Peyer's patch (tissue), 4 donors: ENCODE results near the gene GLB1L3. TPM values are rescaled to one million over a fixed set of nuclear protein-coding genes. Genes with fewer than 3 reads are reported as not detected.

Source experiments
- DNase-seq, 3 donors: peaks; one replicate each; pipeline ENCODE4 v3.0.0-alpha.2; 2017 to 2019
- H3K27ac ChIP-seq, 4 donors: fragments of 200-600 bp; sonication (generic); one replicate each; pipeline ENCODE4 v1.5.1; 2016 to 2019
- H3K27me3 ChIP-seq, 2 donors: fragments of 200-600 bp; sonication (generic); one replicate each; pipeline ENCODE4 v1.5.1; 2019
- H3K36me3 ChIP-seq, 3 donors: fragments of 200-600 bp; sonication (generic); one replicate each; pipeline ENCODE4 v1.5.1; 2016 to 2019
- H3K4me1 ChIP-seq, 4 donors: fragments of 200-600 bp; sonication (generic); one replicate each; pipeline ENCODE4 v1.5.1; 2016 to 2019
- H3K4me3 ChIP-seq, 4 donors: fragments of 200-600 bp; sonication (generic); 1 replicate in 3 of 4; 2 replicates in 1 of 4; pipeline ENCODE4 v1.5.1; 2016 to 2019; ENCODE audit warnings: mild to moderate bottlenecking in 1 of 4
- H3K9me3 ChIP-seq, 4 donors: fragments of 200-600 bp; sonication (generic); one replicate each; pipeline ENCODE4 v1.5.1; 2016 to 2019; ENCODE audit warnings: mild to moderate bottlenecking in 1 of 4
- POLR2A ChIP-seq, 2 donors: fragments of 450-650 bp; IDR thresholded peaks; one replicate each; pipeline ENCODE4 v1.5.1; 2017; ENCODE audit warnings: antibody characterized with exemption in 2 of 2, mild to moderate bottlenecking in 2 of 2, moderate library complexity in 2 of 2
- total RNA-seq, 4 donors: library from RNA; depleted of rRNA; stranded (reverse); fragments of >200 nt; gene quantifications; one replicate each; pipeline ENCODE4 v1.1.0, GENCODE V29; 2016
- TF ChIP-seq, protein P1 (sequence below), 6 experiments: fragments of 450-650 bp in 4 of 6; fragments of 200-600 bp in 2 of 6; sonication (generic) in 1 of 6; IDR thresholded peaks; one replicate each; pipeline ENCODE4 v1.5.1; 2017 to 2019; ENCODE audit warnings: antibody characterized with exemption in 6 of 6, mild to moderate bottlenecking in 3 of 6, moderate library complexity in 1 of 6

The GLB1L3 gene
- total RNA-seq, 4 donors from 2014 or later, result not detected

DNA sequence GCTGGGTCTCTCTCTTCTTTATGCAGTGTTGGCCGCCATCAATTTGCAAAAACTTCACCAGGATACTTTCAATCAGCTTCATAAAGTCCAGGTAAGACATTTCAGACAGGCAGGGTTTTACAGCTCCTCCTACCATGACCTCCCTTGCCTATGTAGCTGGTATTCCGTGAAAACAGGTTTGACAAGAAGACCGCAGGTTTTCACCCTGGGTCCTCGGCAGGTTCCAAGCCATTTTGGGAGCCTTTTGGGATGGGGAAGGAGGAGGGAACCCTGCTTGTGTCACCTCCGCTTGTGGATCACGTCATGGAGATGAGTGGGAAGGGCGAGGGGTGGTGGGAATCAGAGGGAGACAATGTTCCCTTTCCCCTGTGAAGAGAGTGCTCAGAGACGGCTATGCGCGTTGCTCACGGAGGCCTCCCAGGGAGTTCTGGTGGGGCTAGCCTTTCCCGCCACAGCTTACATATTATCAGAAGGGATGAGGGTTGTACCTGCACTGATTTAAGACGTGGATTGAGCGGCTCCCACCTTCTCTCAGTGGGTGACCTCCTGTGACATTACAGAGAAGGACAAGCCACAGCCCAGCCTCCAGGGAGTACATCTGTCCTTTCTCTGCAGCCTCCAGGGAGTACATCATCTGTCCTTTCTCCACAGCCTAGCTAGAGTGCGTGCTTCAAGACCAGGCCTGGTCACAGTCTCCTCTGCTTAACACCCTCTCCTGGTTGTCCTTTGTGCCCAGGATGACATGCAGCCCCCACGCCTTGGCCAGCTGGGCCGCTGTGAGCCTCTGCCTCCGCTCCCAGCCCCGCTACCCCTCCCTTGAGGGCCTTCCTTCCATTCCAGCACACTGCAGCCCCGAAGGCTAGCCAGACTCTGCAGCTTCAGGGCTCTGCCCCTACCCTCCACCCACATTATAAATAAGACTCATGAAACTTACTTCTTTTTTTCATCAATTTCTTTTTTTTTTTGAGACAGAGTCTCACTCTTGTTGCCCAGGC, 17.2 kb downstream of the GLB1L3 start:
- DNase-seq, result no peak
- H3K36me3 ChIP-seq, result no peaks in the 10 kb centered on the region
- H3K27ac ChIP-seq, result no peak overlapping the region
- H3K27me3 ChIP-seq, result no peaks in the 10 kb centered on the region
- TF ChIP-seq, protein P1, sequence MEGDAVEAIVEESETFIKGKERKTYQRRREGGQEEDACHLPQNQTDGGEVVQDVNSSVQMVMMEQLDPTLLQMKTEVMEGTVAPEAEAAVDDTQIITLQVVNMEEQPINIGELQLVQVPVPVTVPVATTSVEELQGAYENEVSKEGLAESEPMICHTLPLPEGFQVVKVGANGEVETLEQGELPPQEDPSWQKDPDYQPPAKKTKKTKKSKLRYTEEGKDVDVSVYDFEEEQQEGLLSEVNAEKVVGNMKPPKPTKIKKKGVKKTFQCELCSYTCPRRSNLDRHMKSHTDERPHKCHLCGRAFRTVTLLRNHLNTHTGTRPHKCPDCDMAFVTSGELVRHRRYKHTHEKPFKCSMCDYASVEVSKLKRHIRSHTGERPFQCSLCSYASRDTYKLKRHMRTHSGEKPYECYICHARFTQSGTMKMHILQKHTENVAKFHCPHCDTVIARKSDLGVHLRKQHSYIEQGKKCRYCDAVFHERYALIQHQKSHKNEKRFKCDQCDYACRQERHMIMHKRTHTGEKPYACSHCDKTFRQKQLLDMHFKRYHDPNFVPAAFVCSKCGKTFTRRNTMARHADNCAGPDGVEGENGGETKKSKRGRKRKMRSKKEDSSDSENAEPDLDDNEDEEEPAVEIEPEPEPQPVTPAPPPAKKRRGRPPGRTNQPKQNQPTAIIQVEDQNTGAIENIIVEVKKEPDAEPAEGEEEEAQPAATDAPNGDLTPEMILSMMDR (IDR thresholded peaks at IDR 0.05), result no peak
- TF ChIP-seq POLR2A (IDR thresholded peaks at IDR 0.05), result no peak
- no peaks in the 10 kb centered on the region for H3K4me1 ChIP-seq
- no peak overlapping the region for H3K4me3 ChIP-seq
- no peaks in the 10 kb centered on the region for H3K9me3 ChIP-seq

DNA sequence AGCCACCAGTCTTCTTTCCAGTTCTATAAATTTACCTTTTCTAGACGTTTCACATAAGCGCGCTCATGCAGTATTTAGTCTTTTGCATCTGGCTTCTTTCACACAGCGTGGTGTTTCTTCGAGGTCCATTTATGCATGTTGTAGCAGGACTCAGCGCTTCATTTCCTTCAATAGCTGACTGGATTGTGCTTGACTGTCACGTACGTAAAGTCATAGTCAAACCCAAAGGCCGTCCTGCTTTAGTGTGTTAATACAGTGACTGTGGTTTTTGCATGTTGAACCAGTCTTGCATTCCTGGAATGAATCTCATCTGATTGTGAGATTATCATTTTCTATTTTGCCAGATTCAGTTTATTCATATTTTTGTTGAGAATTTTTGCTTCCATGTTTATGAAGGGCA, 18.5 kb downstream of the GLB1L3 start:
- Histone ChIP-seq H3K27me3 (no peaks in the 10 kb centered on the region), H3K36me3 (no peaks in the 10 kb centered on the region), H3K9me3 (no peaks in the 10 kb centered on the region), H3K4me3 (no peak overlapping the region), H3K4me1 (no peaks in the 10 kb centered on the region), H3K27ac (no peak overlapping the region)
- no peak for DNase-seq
- TF ChIP-seq, protein P1 (IDR thresholded peaks at IDR 0.05), result no peak

DNA sequence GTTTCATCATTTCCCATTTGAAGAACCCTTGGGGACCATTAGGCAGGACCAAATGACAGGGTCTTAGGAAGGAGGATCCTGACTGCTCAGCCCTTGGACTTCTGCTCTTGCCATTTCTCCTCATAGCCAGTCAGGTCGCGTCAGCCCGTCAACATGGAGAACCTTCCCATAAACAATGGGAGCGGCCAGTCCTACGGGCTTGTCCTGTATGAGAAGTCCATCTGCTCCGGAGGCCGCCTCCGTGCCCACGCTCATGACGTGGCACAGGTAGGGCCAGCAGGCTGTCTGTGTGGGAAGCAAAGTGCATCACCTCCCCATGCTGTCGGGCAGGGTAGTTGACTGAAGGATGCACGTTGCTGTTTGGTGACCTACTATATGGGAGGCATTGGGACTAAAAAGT, 36.0 kb downstream of the GLB1L3 start:
- H3K36me3 ChIP-seq, result no peaks in the 10 kb centered on the region
- no peaks in the 10 kb centered on the region for H3K27me3 ChIP-seq
- H3K27ac ChIP-seq, result no peak overlapping the region
- peaks cover 0 to 6% (median 0%) of the 10 kb centered on the region in 4 donors for H3K9me3 ChIP-seq
- no peak overlapping the region for H3K4me3 ChIP-seq
- no peak for DNase-seq
- no peaks in the 10 kb centered on the region for H3K4me1 ChIP-seq
- TF ChIP-seq, protein P1 (IDR thresholded peaks at IDR 0.05), result no peak
- TF ChIP-seq POLR2A (IDR thresholded peaks at IDR 0.05), result no peak

DNA sequence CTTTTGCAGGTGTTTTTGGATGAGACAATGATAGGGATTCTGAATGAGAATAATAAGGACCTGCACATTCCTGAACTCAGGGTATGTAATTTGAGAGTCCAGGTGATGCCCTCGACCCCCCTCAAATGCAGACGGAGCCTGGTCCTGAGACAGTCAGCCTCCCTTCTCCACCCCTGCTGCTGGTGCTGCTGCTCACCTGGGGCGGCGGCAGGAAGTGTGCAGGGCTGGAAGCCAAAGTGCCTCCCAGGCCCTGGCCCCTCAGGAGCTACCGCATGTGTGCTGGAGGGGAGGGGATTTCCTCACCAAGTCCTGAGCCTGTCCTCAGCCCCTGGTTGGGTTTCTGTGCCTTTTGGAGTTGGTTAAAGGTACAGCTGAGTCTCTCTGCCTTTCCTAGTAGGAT, 36.6 kb downstream of the GLB1L3 start:
- Histone ChIP-seq H3K27me3 (no peaks in the 10 kb centered on the region), H3K4me3 (no peak overlapping the region), H3K36me3 (no peaks in the 10 kb centered on the region), H3K9me3 (peaks cover 0 to 6% (median 0%) of the 10 kb centered on the region in 4 donors), H3K4me1 (no peaks in the 10 kb centered on the region), H3K27ac (no peak overlapping the region)
- DNase-seq, result no peak
- TF ChIP-seq, protein P1 (IDR thresholded peaks at IDR 0.05), result no peak
- TF ChIP-seq POLR2A (IDR thresholded peaks at IDR 0.05), result no peak

DNA sequence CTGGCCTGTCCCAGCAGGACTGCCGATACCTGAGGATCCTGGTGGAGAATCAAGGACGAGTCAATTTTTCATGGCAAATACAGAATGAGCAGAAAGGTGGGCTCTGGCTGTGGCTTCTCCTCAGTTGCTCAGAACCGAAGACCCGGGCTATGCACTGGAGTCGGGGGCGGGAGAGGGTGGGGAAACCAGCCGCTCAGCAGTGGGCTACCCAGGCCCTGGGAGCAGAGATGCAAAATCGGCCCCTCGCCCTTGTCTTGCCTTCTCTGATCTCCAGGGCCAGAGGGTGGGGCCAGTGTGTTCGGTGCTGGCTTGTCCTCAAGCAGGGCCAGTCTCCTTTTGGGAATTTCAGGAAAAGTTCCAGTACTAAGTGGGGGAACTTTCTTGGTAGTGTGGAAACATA, 37.2 kb downstream of the GLB1L3 start:
- TF ChIP-seq, protein P1 (IDR thresholded peaks at IDR 0.05), result no peak
- no peak for TF ChIP-seq POLR2A (IDR thresholded peaks at IDR 0.05)
- no peaks in the 10 kb centered on the region for H3K36me3 ChIP-seq
- H3K4me3 ChIP-seq, result no peak overlapping the region
- no peak for DNase-seq
- no peaks in the 10 kb centered on the region for H3K4me1 ChIP-seq
- no peak overlapping the region for H3K27ac ChIP-seq
- H3K9me3 ChIP-seq, result peaks cover 0 to 6% (median 0%) of the 10 kb centered on the region in 4 donors
- no peaks in the 10 kb centered on the region for H3K27me3 ChIP-seq
